HCT116 (cell line): ENCODE results near the gene FBXO47. TPM values are rescaled to one million over a fixed set of nuclear protein-coding genes. Genes with fewer than 3 reads are reported as not detected.

Experiments
- ATAC-seq: fragments of 200-7000 bp; cut with Tn5 transposase; 2 replicates; pipeline ENCODE4 v1.9.1; 2020; ENCODE audit warnings: mild to moderate bottlenecking, moderate library complexity
- BruUV-seq: library from RNA; stranded (reverse); fragments of 400-500 nt; replicated peaks from 2 replicates; lab custom pipeline; 2021; lab: Mats Ljungman, UMichigan
- CTCF ChIA-PET: fragments of 300-600 bp; sonication (Branson Sonifier 250); formaldehyde crosslinking; loops from one replicate; lab custom pipeline; 2021; ENCODE audit warnings: antibody characterized with exemption; lab: Charles Lee
- POLR2A ChIA-PET: fragments of 300-600, 350-600 bp; sonication (Branson Sonifier 250); formaldehyde crosslinking; loops from one replicate; lab custom pipeline; 2021; ENCODE audit warnings: antibody characterized with exemption; lab: Charles Lee
- RAD21 ChIA-PET, 2 experiments: fragments of 300-600 bp; sonication (Branson Sonifier 250); formaldehyde crosslinking; loops; one replicate each; lab custom pipeline; 2023; ENCODE audit warnings: low total read pairs in 2 of 2; ENCODE audit not compliant: uncharacterized antibody in 2 of 2, unreplicated experiment in 2 of 2, low non-redundant PET in 1 of 2; lab: Charles Lee
- DNase-seq: peaks from one replicate; pipeline ENCODE4 v3.0.0-alpha.2; 2010; ENCODE audit warnings: low read depth, low spot score
- H2AFZ ChIP-seq: fragments of 200-600 bp; shearing (Covaris generic), sonication (generic); 2 replicates; pipeline ENCODE4 v1.6.1; 2017; ENCODE audit warnings: low read depth, mixed run types, mixed read lengths, antibody characterized with exemption, low read length; ENCODE audit not compliant: poor library complexity, severe bottlenecking
- H3K27ac ChIP-seq: 2 replicates; pipeline ENCODE4 v1.5.1; 2012; ENCODE audit warnings: low read depth, low read length
- H3K27me3 ChIP-seq: fragments of 200-600 bp; sonication (generic); 2 replicates; pipeline ENCODE4 v1.6.1; 2016; ENCODE audit warnings: mixed run types, low read length, mixed read lengths; ENCODE audit not compliant: insufficient read depth
- H3K36me3 ChIP-seq, 2 experiments: fragments of 200-500 bp in 1 of 2; fragments of 200-600 bp in 1 of 2; sonication (Bioruptor generic) in 1 of 2; sonication (generic) in 1 of 2; 2 replicates each; pipeline versions ENCODE4 v1.5.1 to v1.6.1; 2014 to 2016; ENCODE audit warnings: low read length in 2 of 2, inconsistent platforms in 1 of 2, mixed read lengths in 1 of 2, mixed run types in 1 of 2; ENCODE audit not compliant: insufficient read depth in 2 of 2, control insufficient read depth in 1 of 2
- H3K4me1 ChIP-seq, 2 experiments: fragments of 200-600 bp in 1 of 2; sonication (generic) in 1 of 2; 2 replicates each; pipeline versions ENCODE4 v1.5.1 to v1.6.1; 2012 to 2017; ENCODE audit warnings: low read length in 2 of 2, inconsistent platforms in 1 of 2, mild to moderate bottlenecking in 1 of 2, mixed read lengths in 1 of 2, mixed run types in 1 of 2, moderate library complexity in 1 of 2; ENCODE audit not compliant: insufficient read depth in 2 of 2, control insufficient read depth in 1 of 2
- H3K4me2 ChIP-seq: fragments of 200-600 bp; sonication (generic); 2 replicates; pipeline ENCODE4 v1.6.1; 2017; ENCODE audit warnings: mixed run types, low read length, mixed read lengths
- H3K4me3 ChIP-seq, 2 experiments: fragments of 200-600 bp in 1 of 2; sonication (generic) in 1 of 2; replicated peaks in 1 of 2; 2 replicates each; pipeline ENCODE4 v1.5.1; 2011 to 2016; ENCODE audit warnings: low read length in 2 of 2, control low read depth in 1 of 2, low read depth in 1 of 2, mild to moderate bottlenecking in 1 of 2, mixed read lengths in 1 of 2, mixed run types in 1 of 2
- H3K79me2 ChIP-seq: fragments of 200-600 bp; sonication (generic); 2 replicates; pipeline ENCODE4 v1.6.1; 2017; ENCODE audit warnings: mild to moderate bottlenecking, mixed run types, low read length, moderate library complexity, mixed read lengths; ENCODE audit not compliant: insufficient read depth
- H3K9ac ChIP-seq: fragments of 200-600 bp; sonication (generic); 2 replicates; pipeline ENCODE4 v1.6.1; 2016; ENCODE audit warnings: low read length, mixed read lengths
- H3K9me2 ChIP-seq: fragments of 200-600 bp; sonication (generic), shearing (Covaris generic); 2 replicates; pipeline ENCODE4 v1.6.1; 2017; ENCODE audit warnings: mixed run types, mild to moderate bottlenecking, moderate library complexity; ENCODE audit not compliant: insufficient read depth
- H3K9me3 ChIP-seq, 2 experiments: fragments of 200-500 bp in 1 of 2; fragments of 200-600 bp in 1 of 2; sonication (Bioruptor generic) in 1 of 2; sonication (generic) in 1 of 2; 2 replicates each; pipeline ENCODE4 v1.6.1; 2014 to 2017; ENCODE audit warnings: low read length in 2 of 2, mixed read lengths in 2 of 2, inconsistent platforms in 1 of 2, low read depth in 1 of 2, mild to moderate bottlenecking in 1 of 2, mixed run types in 1 of 2, moderate library complexity in 1 of 2; ENCODE audit not compliant: control insufficient read depth in 1 of 2, insufficient read depth in 1 of 2
- H4K20me1 ChIP-seq: fragments of 200-600 bp; sonication (generic), shearing (Covaris generic); 2 replicates; pipeline ENCODE4 v1.6.1; 2017; ENCODE audit warnings: mixed run types, mild to moderate bottlenecking, moderate library complexity; ENCODE audit not compliant: insufficient read depth
- ATF3 ChIP-seq: IDR thresholded peaks from 2 replicates; pipeline ENCODE4 v1.6.1; 2012
- CBX3 ChIP-seq: IDR thresholded peaks from 2 replicates; pipeline ENCODE4 v1.6.1; 2012; ENCODE audit warnings: low read depth
- ELF1 ChIP-seq: IDR thresholded peaks from 2 replicates; pipeline ENCODE4 v1.6.1; 2012; ENCODE audit warnings: low read depth, borderline replicate concordance
- EZH2phosphoT487 ChIP-seq: fragments of 200-600 bp; IDR thresholded peaks from 2 replicates; pipeline ENCODE4 v1.6.1; 2018; ENCODE audit warnings: antibody characterized with exemption, borderline replicate concordance
- FOSL1 ChIP-seq: IDR thresholded peaks from 2 replicates; pipeline ENCODE4 v1.6.1; 2012; ENCODE audit warnings: low read depth
- RAD21 ChIP-seq: IDR thresholded peaks from 2 replicates; pipeline ENCODE4 v1.6.1; 2012; ENCODE audit warnings: low read depth, mild to moderate bottlenecking
- SRF ChIP-seq: IDR thresholded peaks from 2 replicates; pipeline ENCODE4 v1.6.1; 2012; ENCODE audit warnings: low read depth
- YY1 ChIP-seq: IDR thresholded peaks from 2 replicates; pipeline ENCODE4 v1.6.1; 2011; ENCODE audit warnings: low read length, low read depth, moderate library complexity, mild to moderate bottlenecking; ENCODE audit not compliant: insufficient replicate concordance; ENCODE audit errors: extremely low read depth
- intact Hi-C: fragments of 100-400 bp; cut with micrococcal nuclease; formaldehyde crosslinking; loops from 2 replicates; pipeline ENCODE4 v1.10.0; 2022
- total RNA-seq: library from RNA; stranded (reverse); gene quantifications from one replicate; pipeline ENCODE4 v1.2.1, GENCODE V29; 2021; ENCODE audit not compliant: unreplicated experiment

Gene FBXO47
- total RNA-seq, 1 experiment from 2014 or later, result not detected

GRCh38 chr17:38994026-38994425, 26.8 kb upstream of the FBXO47 start:
- DNase-seq (no peak), ATAC-seq (no peak)
- TF ChIP-seq ATF3 (no peak), YY1 (no peak), SRF (no peak), FOSL1 (no peak), CBX3 (no peak), RAD21 (no peak)
- H3K4me1 ChIP-seq, result no peaks in the 10 kb centered on the region
- no peak overlapping the region for H2AFZ ChIP-seq
- RAD21 ChIA-PET, result no interaction called here
- H3K27ac ChIP-seq, result no peak overlapping the region
- no peaks in the 10 kb centered on the region for H3K9me2 ChIP-seq
- POLR2A ChIA-PET, result no interaction called here
- no peak overlapping the region for H3K4me3 ChIP-seq
- CTCF ChIA-PET, result interaction anchor here (1.9 kb wide), 1 partner anchor 11 kb away, joined by 9 read pairs; no protein-coding TSS in a partner anchor
- no peaks in the 10 kb centered on the region for H3K36me3 ChIP-seq
- H3K27me3 ChIP-seq, result no peaks in the 10 kb centered on the region
- no peak overlapping the region for H3K9ac ChIP-seq
- intact Hi-C loops, result no loop called here
- no peaks in the 10 kb centered on the region for H4K20me1 ChIP-seq
- no peaks in the 10 kb centered on the region for H3K79me2 ChIP-seq
- no peak overlapping the region for H3K4me2 ChIP-seq
- no TSS peak for BruUV-seq
- H3K9me3 ChIP-seq, result peaks cover 10 to 16% of the 10 kb centered on the region in 2 experiments; a peak in 3 of 4 replicates

- Histone ChIP-seq H3K9me3 (no peaks in the 10 kb centered on the region), H3K4me3 (no peak overlapping the region), H3K9me2 (no peaks in the 10 kb centered on the region), H3K79me2 (no peaks in the 10 kb centered on the region), H3K27ac (no peak overlapping the region), H3K36me3 (no peaks in the 10 kb centered on the region), H4K20me1 (no peaks in the 10 kb centered on the region), H3K9ac (no peak overlapping the region), H2AFZ (no peak overlapping the region), H3K4me1 (peaks cover 0 to 7% of the 10 kb centered on the region in 2 experiments; a peak in 2 of 4 replicates), H3K4me2 (no peak overlapping the region), H3K27me3 (no peaks in the 10 kb centered on the region)
- CTCF ChIA-PET, result interaction anchor here (1.0 to 5.7 kb wide), 8 partner anchors 14 to 639 kb away, joined by 3 to 135 read pairs (median 10); partner anchors contain the start of gene PLXDC1
- POLR2A ChIA-PET, result interaction anchor here (0.9 to 1.0 kb wide), 2 partner anchors 16 to 215 kb away, joined by 3 read pairs; partner anchors contain the start of gene RPL19
- DNase-seq, result no peak
- intact Hi-C loops, result no loop called here
- RAD21 ChIA-PET, result interaction anchor here (0.7 to 3.2 kb wide), 3 partner anchors 169 to 1790 kb away, joined by 3 to 25 read pairs (median 15); no protein-coding TSS in a partner anchor
- no peak for ATAC-seq
- TF ChIP-seq EZH2phosphoT487 (no peak), CBX3 (no peak), ELF1 (no peak)
- no TSS peak for BruUV-seq
Observed at GRCh38 chr17:38984666-38985065, 17.5 kb upstream of the FBXO47 start.
